D721Med (cell line): ENCODE data around the gene RCCD1.

ENCODE experiments used
- DNase-seq: peaks from one replicate; pipeline ENCODE4 v3.0.0; 2011; ENCODE audit warnings: low spot score; ENCODE audit not compliant: insufficient read length
- FAIRE-seq: peaks from 2 replicates; lab custom pipeline; 2011; peaks lifted over from hg19 to GRCh38; lab: Jason Lieb, UNC
- CTCF ChIP-seq: IDR thresholded peaks from 2 replicates; pipeline ENCODE4 v1.5.1; 2012; ENCODE audit warnings: mild to moderate bottlenecking, control low read depth; ENCODE audit not compliant: insufficient read depth; ENCODE audit errors: missing control alignments

RCCD1 gene

GRCh38 chr15:90998737-90999136 lies 44.1 kb downstream of the RCCD1 start:
- no peak for TF ChIP-seq CTCF
- FAIRE-seq (no peak), DNase-seq (no peak)

DNA sequence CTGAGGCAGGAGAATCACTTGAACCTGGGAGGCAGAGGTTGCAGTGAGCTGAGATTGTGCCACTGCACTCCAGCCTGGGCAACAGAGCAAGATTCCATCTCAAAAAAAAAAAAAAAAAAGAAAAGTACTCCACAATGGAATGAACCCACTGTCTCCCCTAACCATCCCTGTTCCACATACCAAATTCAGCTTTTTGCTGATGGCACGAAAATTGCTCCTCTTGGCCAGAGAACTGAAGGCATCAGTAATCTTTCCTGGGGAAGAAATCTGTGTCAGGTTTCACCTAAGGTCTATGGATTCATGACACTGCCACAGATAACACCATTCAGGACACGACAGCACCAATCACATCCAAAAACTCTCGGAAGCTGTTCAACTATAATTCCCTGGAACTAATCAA lies 46.5 kb downstream of the RCCD1 start:
- DNase-seq (no peak), FAIRE-seq (no peak)
- no peak for TF ChIP-seq CTCF

GRCh38 chr15:91007266-91007665 lies 52.6 kb downstream of the RCCD1 start:
- no peak for TF ChIP-seq CTCF
- no peak for FAIRE-seq
- DNase-seq, result no peak
